ENCODE data around the gene ADCY7. TPM values are rescaled to one million over a fixed set of nuclear protein-coding genes. Genes with fewer than 3 reads are reported as not detected.

ADCY7 gene
- total RNA-seq, 2 experiments from 2014 or later, result 131 to 232 TPM

GRCh38 chr16:50265716-50266336 is 525 bp upstream of the ADCY7 start:
- peak; percentile 4 for ATAC-seq
- no peaks in the 10 kb centered on the region for H3K27me3 Mint-ChIP-seq
- H3K4me3 Mint-ChIP-seq, result peak overlapping the region; percentile 97
- H3K27ac Mint-ChIP-seq, result peak overlapping the region; percentile 99
- peaks cover 77% of the 10 kb centered on the region for H3K4me1 Mint-ChIP-seq
- no peak for DNase-seq
- peaks cover 15% of the 10 kb centered on the region for H3K36me3 Mint-ChIP-seq
- no peaks in the 10 kb centered on the region for H3K9me3 Mint-ChIP-seq (ENCODE audit: low read depth)
- CTCF ChIA-PET, result interaction anchor here (1.0 to 3.7 kb wide), 9 partner anchors 9 to 88 kb away, joined by 3 to 27 read pairs (median 7); no protein-coding TSS in a partner anchor

DNA sequence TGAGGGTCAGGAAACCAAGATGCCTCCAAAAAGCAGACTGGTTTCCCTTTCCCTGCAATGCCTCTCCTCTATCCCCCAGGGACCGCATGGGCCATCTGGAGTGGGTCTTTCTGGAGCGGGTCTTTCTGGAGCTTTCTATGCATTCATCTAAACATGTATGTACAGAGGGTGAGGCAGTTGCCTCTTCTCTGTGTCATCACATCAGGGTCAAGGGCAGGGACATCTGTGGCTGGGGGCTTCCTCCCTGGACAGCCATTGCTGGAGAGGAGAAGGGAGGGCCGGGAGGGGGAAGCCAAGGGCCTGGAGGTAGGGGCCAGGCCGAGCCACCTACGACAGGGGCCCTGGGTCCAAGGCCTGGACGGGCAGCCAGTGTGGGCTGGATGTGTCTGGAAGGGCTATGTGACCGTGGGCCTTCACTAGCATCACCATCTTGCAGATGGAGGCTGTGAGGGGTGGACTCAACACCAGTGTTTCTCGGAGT is 840 bp downstream of the ADCY7 start:
- ATAC-seq (peak; percentile 7), DNase-seq (no peak)
- Mint-ChIP-seq H3K4me1 (peaks cover 81% of the 10 kb centered on the region), H3K27me3 (no peaks in the 10 kb centered on the region), H3K36me3 (peaks cover 19% of the 10 kb centered on the region), H3K4me3 (peak overlapping the region; percentile 97), H3K27ac (peak overlapping the region; percentile 99), H3K9me3 (ENCODE audit: low read depth) (no peaks in the 10 kb centered on the region)
- CTCF ChIA-PET, result interaction anchor here (1.1 to 3.7 kb wide), 10 partner anchors 7 to 61 kb away, joined by 3 to 27 read pairs (median 4); no protein-coding TSS in a partner anchor

DNA sequence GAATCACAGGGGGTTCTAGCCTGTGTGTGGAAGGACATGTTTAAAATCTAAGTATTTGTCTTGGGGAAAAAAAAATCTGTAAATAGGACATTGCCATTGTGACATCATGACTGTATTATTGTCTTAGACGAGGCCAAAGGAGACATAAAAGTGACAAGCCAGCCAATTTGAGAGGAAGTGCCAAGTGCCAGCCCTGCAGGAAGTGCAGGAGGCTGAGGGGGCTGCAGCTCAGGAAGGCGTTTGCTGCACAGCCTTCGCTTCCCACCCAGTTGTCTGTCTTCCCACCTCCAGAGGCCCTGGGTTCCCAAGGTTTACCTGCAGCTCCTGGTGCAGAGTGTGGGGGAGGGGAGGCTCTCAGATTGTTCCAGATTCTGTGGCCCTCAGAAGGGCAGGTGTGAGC is 1.3 kb downstream of the ADCY7 start:
- Mint-ChIP-seq H3K27me3 (no peaks in the 10 kb centered on the region), H3K4me1 (peaks cover 83% of the 10 kb centered on the region), H3K4me3 (peak overlapping the region; percentile 97), H3K27ac (peak overlapping the region; percentile 99), H3K9me3 (ENCODE audit: low read depth) (no peaks in the 10 kb centered on the region), H3K36me3 (peaks cover 23% of the 10 kb centered on the region)
- peak; percentile 58 for DNase-seq
- ATAC-seq, result no peak
- CTCF ChIA-PET, result interaction anchor here (1.3 to 3.7 kb wide), 9 partner anchors 7 to 87 kb away, joined by 3 to 27 read pairs (median 5); no protein-coding TSS in a partner anchor

DNA sequence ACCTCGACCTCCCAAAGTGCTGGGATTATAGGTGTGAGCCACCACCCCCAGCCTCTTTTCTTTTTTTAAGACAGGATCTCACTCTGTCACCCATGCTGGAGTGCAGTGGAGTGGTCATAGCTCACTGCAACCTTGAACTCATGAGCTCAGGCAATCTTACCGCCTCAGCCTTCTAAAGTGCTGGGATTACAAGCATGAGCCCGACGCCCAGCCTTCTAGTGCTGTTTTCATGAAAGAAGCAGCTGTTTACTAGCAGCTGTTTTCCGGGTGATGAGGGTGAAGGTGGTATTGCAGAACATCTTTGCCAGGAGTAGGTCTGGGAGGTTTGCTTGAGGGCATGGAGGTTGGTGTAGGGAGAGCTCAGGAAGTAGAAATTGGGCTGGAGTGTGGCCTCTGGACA is 2.0 kb downstream of the ADCY7 start:
- Mint-ChIP-seq H3K27ac (peak overlapping the region; percentile 99), H3K4me3 (peak overlapping the region; percentile 97), H3K36me3 (peaks cover 23% of the 10 kb centered on the region), H3K4me1 (peaks cover 83% of the 10 kb centered on the region), H3K27me3 (no peaks in the 10 kb centered on the region), H3K9me3 (ENCODE audit: low read depth) (no peaks in the 10 kb centered on the region)
- ATAC-seq (no peak), DNase-seq (no peak)
- CTCF ChIA-PET, result interaction anchor here (0.6 to 3.3 kb wide), 11 partner anchors 10 to 538 kb away, joined by 3 to 19 read pairs (median 4); no protein-coding TSS in a partner anchor

DNA sequence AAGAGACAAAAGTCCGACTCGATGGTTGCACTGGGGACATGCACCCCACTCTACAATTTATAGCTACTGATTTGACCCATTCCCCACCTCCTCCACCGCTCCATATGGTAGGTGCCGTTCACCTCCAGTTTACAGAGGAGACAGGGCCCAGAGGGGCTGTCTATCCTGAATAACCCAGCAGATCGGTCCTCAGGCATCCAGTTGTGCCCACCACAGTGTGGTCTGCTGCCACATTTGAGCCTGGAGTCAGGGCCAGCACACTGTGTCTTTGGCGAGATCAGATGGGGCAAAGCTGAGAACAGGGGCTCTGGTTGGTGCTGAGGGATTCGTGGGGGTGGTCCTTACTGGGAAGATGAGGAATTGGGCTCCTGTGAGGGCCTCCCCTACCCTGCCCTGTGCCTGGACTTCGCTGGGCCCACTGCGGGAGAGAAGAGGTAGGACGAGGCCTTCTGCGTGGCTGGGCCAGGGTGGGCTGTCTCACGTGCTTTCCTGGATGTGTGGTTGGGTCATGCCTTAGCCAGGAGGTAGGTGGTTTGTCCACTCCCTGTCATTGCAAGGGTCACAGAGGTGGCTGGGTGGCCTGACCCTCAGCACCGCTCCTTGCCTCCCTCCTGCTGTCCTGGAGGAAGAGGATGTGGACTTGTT is 2.8 kb downstream of the ADCY7 start:
- CTCF ChIA-PET, result interaction anchor here (1.1 to 3.1 kb wide), 7 partner anchors 9 to 85 kb away, joined by 3 to 19 read pairs (median 4); no protein-coding TSS in a partner anchor
- no peaks in the 10 kb centered on the region for H3K27me3 Mint-ChIP-seq
- ATAC-seq, result no peak
- H3K36me3 Mint-ChIP-seq, result peaks cover 21% of the 10 kb centered on the region
- peak overlapping the region; percentile 13 for H3K4me3 Mint-ChIP-seq
- peak overlapping the region; percentile 67 for H3K27ac Mint-ChIP-seq
- no peak for DNase-seq
- peaks cover 83% of the 10 kb centered on the region for H3K4me1 Mint-ChIP-seq
- no peaks in the 10 kb centered on the region for H3K9me3 Mint-ChIP-seq (ENCODE audit: low read depth)

DNA sequence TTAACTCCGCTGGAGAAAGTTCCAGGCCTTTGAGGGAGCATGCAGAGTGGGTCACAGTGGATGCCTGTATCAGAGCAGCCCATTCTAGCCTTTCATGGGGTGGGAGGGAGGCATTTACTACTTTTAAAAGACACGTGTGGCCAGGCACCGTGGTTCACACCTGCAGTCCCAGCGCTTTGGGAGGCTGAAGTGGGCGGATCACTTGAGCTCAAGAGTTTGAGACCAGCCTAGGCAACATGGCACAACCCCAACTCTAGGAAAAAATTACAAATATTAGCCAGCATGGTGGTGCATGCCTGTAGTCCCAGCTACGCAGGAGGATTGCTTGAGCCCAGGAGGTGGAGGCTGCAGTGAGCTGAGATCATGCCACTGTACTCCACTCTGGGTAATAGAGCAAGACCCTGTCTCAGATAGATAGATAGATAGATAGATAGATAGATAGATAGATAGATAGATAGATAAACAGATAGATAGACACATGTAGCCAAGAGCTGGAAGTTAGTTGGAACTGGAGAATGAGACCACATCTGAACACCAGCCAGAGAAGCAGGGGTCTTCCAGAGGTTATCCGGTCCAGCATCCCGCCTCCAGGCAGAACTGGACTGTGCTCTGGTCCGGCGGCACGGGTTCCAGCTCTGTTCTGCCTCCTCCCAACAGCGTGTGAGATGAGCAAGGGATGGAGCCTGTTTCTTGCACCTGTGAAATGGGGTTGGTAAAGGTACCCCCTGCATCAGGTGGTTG is 3.6 kb downstream of the ADCY7 start:
- no peak for DNase-seq
- CTCF ChIA-PET, result interaction anchor here (0.7 to 1.1 kb wide), 2 partner anchors 57 to 201 kb away, joined by 3 read pairs; no protein-coding TSS in a partner anchor

GRCh38 chr16:50270510-50271147 is 4.3 kb downstream of the ADCY7 start:
- DNase-seq, result no peak

More for the DNA sequence above, 3.6 kb downstream of the ADCY7 start:
- no peaks in the 10 kb centered on the region for H3K9me3 Mint-ChIP-seq (ENCODE audit: low read depth)
- peaks cover 21% of the 10 kb centered on the region for H3K36me3 Mint-ChIP-seq
- ATAC-seq, result no peak
- H3K4me1 Mint-ChIP-seq, result peaks cover 80% of the 10 kb centered on the region
- H3K4me3 Mint-ChIP-seq, result no peak overlapping the region
- H3K27ac Mint-ChIP-seq, result peak overlapping the region; percentile 67
- no peaks in the 10 kb centered on the region for H3K27me3 Mint-ChIP-seq

GRCh38 chr16:50271148-50272041 is 5.0 kb downstream of the ADCY7 start:
- H3K36me3 Mint-ChIP-seq, result peaks cover 23% of the 10 kb centered on the region
- no peaks in the 10 kb centered on the region for H3K9me3 Mint-ChIP-seq (ENCODE audit: low read depth)
- ATAC-seq (no peak), DNase-seq (no peak)
- peak overlapping the region; percentile 98 for H3K27ac Mint-ChIP-seq
- H3K4me3 Mint-ChIP-seq, result no peak overlapping the region
- peaks cover 82% of the 10 kb centered on the region for H3K4me1 Mint-ChIP-seq
- CTCF ChIA-PET, result interaction anchor here (1.4 to 2.9 kb wide), 3 partner anchors 10 to 61 kb away, joined by 4 to 16 read pairs (median 5); no protein-coding TSS in a partner anchor
- no peaks in the 10 kb centered on the region for H3K27me3 Mint-ChIP-seq

More at GRCh38 chr16:50270510-50271147, 4.3 kb downstream of the ADCY7 start:
- H3K27me3 Mint-ChIP-seq, result no peaks in the 10 kb centered on the region
- CTCF ChIA-PET, result interaction anchor here (0.7 to 1.1 kb wide), 2 partner anchors 57 to 202 kb away, joined by 3 read pairs; no protein-coding TSS in a partner anchor
- peaks cover 24% of the 10 kb centered on the region for H3K36me3 Mint-ChIP-seq
- no peak overlapping the region for H3K4me3 Mint-ChIP-seq
- ATAC-seq, result no peak
- no peaks in the 10 kb centered on the region for H3K9me3 Mint-ChIP-seq (ENCODE audit: low read depth)
- no peak overlapping the region for H3K27ac Mint-ChIP-seq
- H3K4me1 Mint-ChIP-seq, result peaks cover 80% of the 10 kb centered on the region

- Mint-ChIP-seq H3K4me3 (no peak overlapping the region), H3K27me3 (no peaks in the 10 kb centered on the region), H3K36me3 (peaks cover 28% of the 10 kb centered on the region), H3K9me3 (ENCODE audit: low read depth) (no peaks in the 10 kb centered on the region), H3K4me1 (peaks cover 89% of the 10 kb centered on the region), H3K27ac (peak overlapping the region; percentile 98)
- DNase-seq (no peak), ATAC-seq (no peak)
- CTCF ChIA-PET, result interaction anchor here (1.4 to 2.9 kb wide), 5 partner anchors 9 to 83 kb away, joined by 4 to 16 read pairs (median 5); no protein-coding TSS in a partner anchor
Measured at GRCh38 chr16:50272111-50272571, 5.8 kb downstream of the ADCY7 start.

GRCh38 chr16:50272687-50273381 is 6.5 kb downstream of the ADCY7 start:
- H3K36me3 Mint-ChIP-seq, result peaks cover 29% of the 10 kb centered on the region
- no peaks in the 10 kb centered on the region for H3K9me3 Mint-ChIP-seq (ENCODE audit: low read depth)
- peaks cover 90% of the 10 kb centered on the region for H3K4me1 Mint-ChIP-seq
- CTCF ChIA-PET, result interaction anchor here (0.9 to 3.6 kb wide), 12 partner anchors 7 to 121 kb away, joined by 3 to 27 read pairs (median 6); partner anchors contain the start of gene ADCY7
- H3K4me3 Mint-ChIP-seq, result peak overlapping the region; percentile 82
- no peaks in the 10 kb centered on the region for H3K27me3 Mint-ChIP-seq
- DNase-seq, result no peak
- H3K27ac Mint-ChIP-seq, result peak overlapping the region; percentile 98
- ATAC-seq, result no peak

DNA sequence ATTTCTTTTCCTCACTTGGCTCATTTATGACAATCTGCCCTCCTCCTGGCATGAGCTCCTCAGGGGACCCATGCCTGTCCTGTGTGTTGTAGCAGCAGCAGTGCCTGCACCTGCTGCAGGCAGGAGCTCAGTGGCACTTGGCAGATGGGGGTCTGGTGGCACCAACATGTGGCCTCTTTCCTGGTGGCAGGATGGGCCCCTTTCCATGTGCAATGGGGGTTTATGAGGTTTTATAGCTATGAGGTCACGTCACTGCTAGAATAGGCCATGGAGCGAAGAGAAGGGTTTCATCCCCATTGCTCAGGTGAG is 7.0 kb downstream of the ADCY7 start:
- no peak for ATAC-seq
- peaks cover 32% of the 10 kb centered on the region for H3K36me3 Mint-ChIP-seq
- H3K4me3 Mint-ChIP-seq, result peak overlapping the region; percentile 82
- CTCF ChIA-PET, result interaction anchor here (0.9 to 3.6 kb wide), 11 partner anchors 8 to 249 kb away, joined by 3 to 27 read pairs (median 14); partner anchors contain the start of genes ADCY7 and CNEP1R1
- H3K4me1 Mint-ChIP-seq, result peaks cover 93% of the 10 kb centered on the region
- no peaks in the 10 kb centered on the region for H3K9me3 Mint-ChIP-seq (ENCODE audit: low read depth)
- no peak for DNase-seq
- peak overlapping the region; percentile 98 for H3K27ac Mint-ChIP-seq
- H3K27me3 Mint-ChIP-seq, result no peaks in the 10 kb centered on the region
